VCaP (cell line): ENCODE results near the gene TWIST2.

ENCODE experiments used
- H3K27ac ChIP-seq: fragments of 450-650 bp; 2 replicates; pipeline ENCODE4 v1.5.1; 2017
- CTCF ChIP-seq: fragments of 450-650 bp; conservative IDR thresholded peaks from 2 replicates; pipeline ENCODE4 v1.5.1; 2017; ENCODE audit warnings: mild to moderate bottlenecking, moderate library complexity

The TWIST2 gene

GRCh38 chr2:238875101-238875470 lies 27.2 kb downstream of the TWIST2 start:
- no peak overlapping the region for H3K27ac ChIP-seq
- TF ChIP-seq CTCF: no peak

GRCh38 chr2:238875471-238876231 lies 27.8 kb downstream of the TWIST2 start:
- no peak for TF ChIP-seq CTCF
- no peak overlapping the region for H3K27ac ChIP-seq

DNA sequence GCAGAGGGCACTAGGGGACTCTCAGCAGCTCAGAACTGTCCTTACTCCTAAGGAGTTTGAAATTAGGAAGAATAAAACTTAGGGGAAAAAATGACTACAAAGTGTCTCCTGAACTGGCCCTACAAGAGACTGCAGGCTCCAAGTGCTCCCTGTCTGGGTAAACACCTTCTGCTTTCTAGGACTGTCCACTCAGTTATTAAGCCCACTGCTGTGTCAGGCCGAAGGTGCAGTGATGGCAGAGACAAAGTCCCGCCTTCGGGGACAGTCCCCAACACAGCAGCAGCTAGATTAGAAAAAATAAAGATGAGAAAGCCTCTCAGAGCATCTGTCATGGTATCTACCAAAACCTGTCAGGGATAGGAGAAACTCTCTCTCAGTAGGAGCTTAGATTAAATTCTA lies 28.3 kb downstream of the TWIST2 start:
- no peak overlapping the region for H3K27ac ChIP-seq
- no peak for TF ChIP-seq CTCF

DNA sequence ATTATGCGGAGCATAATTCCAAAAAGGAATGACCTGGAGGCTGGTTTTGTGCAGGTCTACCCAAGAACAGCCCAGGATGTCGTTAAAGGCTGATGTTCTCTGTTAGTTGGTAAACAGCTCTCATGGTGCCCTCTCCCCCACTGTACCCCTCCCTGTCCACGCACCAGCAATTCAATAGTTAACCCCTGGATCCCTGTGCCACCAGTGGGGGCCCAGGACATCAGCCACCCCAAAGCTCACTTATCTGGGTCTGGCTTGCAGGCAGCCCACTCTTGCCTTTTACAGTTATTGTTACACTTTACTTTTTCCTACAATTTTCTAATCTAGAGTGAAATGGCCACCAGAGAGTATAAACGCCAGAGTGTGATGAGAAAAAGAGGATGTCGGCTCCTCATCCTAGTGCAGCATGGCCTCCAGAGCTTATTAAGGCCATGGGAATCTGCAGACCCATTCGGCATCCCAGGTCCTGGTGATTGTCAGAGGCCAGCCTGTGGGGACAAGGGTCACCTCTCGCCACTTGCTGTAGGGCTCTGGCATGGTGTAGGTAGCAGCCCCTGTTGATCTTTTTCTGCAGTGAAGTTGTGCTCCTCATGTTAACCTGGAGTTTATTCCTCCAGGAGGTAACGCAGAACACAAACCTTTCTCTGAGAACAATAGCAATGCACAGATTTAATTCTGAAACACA lies 30.3 kb downstream of the TWIST2 start:
- no peak overlapping the region for H3K27ac ChIP-seq
- TF ChIP-seq CTCF: no peak

- no peak for TF ChIP-seq CTCF
- no peak overlapping the region for H3K27ac ChIP-seq
Measured at GRCh38 chr2:238879043-238879442, 31.2 kb downstream of the TWIST2 start.

- TF ChIP-seq CTCF: no peak
- H3K27ac ChIP-seq: no peak overlapping the region
Measured at GRCh38 chr2:238879621-238880377, 31.9 kb downstream of the TWIST2 start.

GRCh38 chr2:238881353-238882081 lies 33.6 kb downstream of the TWIST2 start:
- H3K27ac ChIP-seq: no peak overlapping the region
- no peak for TF ChIP-seq CTCF
